Endothelial cell of umbilical vein (primary cell): ENCODE data around the gene SLC44A1. TPM values are rescaled to one million over a fixed set of nuclear protein-coding genes. Genes with fewer than 3 reads are reported as not detected.

Source experiments
- BruUV-seq: library from RNA; stranded (reverse); fragments of 400-500 nt; replicated peaks from 2 replicates; lab custom pipeline; 2021; lab: Mats Ljungman, UMichigan
- CTCF ChIA-PET: fragments of 300-600, 350-600 bp; sonication (Branson Sonifier 250); formaldehyde crosslinking; loops from one replicate; lab custom pipeline; 2021; ENCODE audit warnings: antibody characterized with exemption, inconsistent platforms; lab: Charles Lee
- POLR2A ChIA-PET: fragments of 300-600, 350-600 bp; sonication (Branson Sonifier 250); formaldehyde crosslinking; loops from one replicate; lab custom pipeline; 2021; ENCODE audit warnings: antibody characterized with exemption, inconsistent platforms; lab: Charles Lee
- DNase-seq: peaks from one replicate; pipeline ENCODE4 v3.0.0-alpha.2; 2011; ENCODE audit warnings: low read depth, low spot score
- FAIRE-seq: peaks from 2 replicates; lab custom pipeline; 2011; peaks lifted over from hg19 to GRCh38; lab: Jason Lieb, UNC
- H2AFZ ChIP-seq: 2 replicates; pipeline ENCODE4 v1.6.0; 2012; ENCODE audit warnings: low read depth, low read length, control low read depth, inconsistent platforms
- H3K27ac ChIP-seq: 2 replicates; pipeline ENCODE4 v1.5.1; 2011; ENCODE audit warnings: low read depth, mild to moderate bottlenecking, control low read depth, low read length, moderate library complexity; ENCODE audit not compliant: insufficient read depth
- H3K27me3 ChIP-seq, 2 experiments: 2 replicates each; pipeline versions ENCODE4 v1.6.0 to v1.6.1; 2011; ENCODE audit warnings: low read length in 2 of 2, mixed read lengths in 1 of 2; ENCODE audit not compliant: control insufficient read depth in 2 of 2, insufficient read depth in 2 of 2
- H3K36me3 ChIP-seq, 2 experiments: 2 replicates in 1 of 2; 3 replicates in 1 of 2; pipeline ENCODE4 v1.5.1; 2011; ENCODE audit warnings: low read length in 2 of 2, mild to moderate bottlenecking in 1 of 2, moderate library complexity in 1 of 2; ENCODE audit not compliant: control insufficient read depth in 2 of 2, insufficient read depth in 2 of 2; ENCODE audit errors: extremely low read depth in 1 of 2
- H3K4me1 ChIP-seq: 3 replicates; pipeline ENCODE4 v1.5.1; 2011; ENCODE audit warnings: mild to moderate bottlenecking, low read length; ENCODE audit not compliant: control insufficient read depth, insufficient read depth; ENCODE audit errors: extremely low read depth
- H3K4me2 ChIP-seq: 2 replicates; pipeline ENCODE4 v1.6.1; 2011; ENCODE audit warnings: low read length, control low read depth, mixed read lengths; ENCODE audit not compliant: insufficient read depth
- H3K4me3 ChIP-seq, 3 experiments: fragments of 200-600 bp in 1 of 3; sonication (generic), shearing (Covaris generic) in 1 of 3; replicated peaks in 1 of 3; 2 replicates each; pipeline ENCODE4 v1.5.1; 2011 to 2016; ENCODE audit warnings: control low read depth in 3 of 3, low read length in 3 of 3, mild to moderate bottlenecking in 2 of 3, inconsistent platforms in 1 of 3, low read depth in 1 of 3, moderate library complexity in 1 of 3; ENCODE audit not compliant: insufficient read depth in 1 of 3
- H3K79me2 ChIP-seq: 2 replicates; pipeline ENCODE4 v1.6.0; 2012; ENCODE audit warnings: low read length, inconsistent platforms; ENCODE audit not compliant: control insufficient read depth, insufficient read depth
- H3K9ac ChIP-seq: replicated peaks from 2 replicates; pipeline ENCODE3; 2011; ENCODE audit warnings: low read length, control low read depth; ENCODE audit not compliant: insufficient read depth; ENCODE audit errors: extremely low read depth
- H3K9me1 ChIP-seq: replicated peaks from 3 replicates; pipeline ENCODE4 v1.6.0; 2011; ENCODE audit warnings: mild to moderate bottlenecking, low read length; ENCODE audit not compliant: control insufficient read depth, insufficient read depth; ENCODE audit errors: extremely low read depth
- H3K9me3 ChIP-seq: replicated peaks from 2 replicates; pipeline ENCODE4 v1.5.1; 2012; ENCODE audit warnings: low read length, inconsistent platforms; ENCODE audit not compliant: control insufficient read depth, insufficient read depth
- H4K20me1 ChIP-seq: replicated peaks from 2 replicates; pipeline ENCODE3; 2011; ENCODE audit warnings: mild to moderate bottlenecking, low read length; ENCODE audit not compliant: control insufficient read depth, insufficient read depth; ENCODE audit errors: extremely low read depth
- EZH2 ChIP-seq: IDR thresholded peaks from 2 replicates; pipeline ENCODE4 v1.6.1; 2012; ENCODE audit warnings: borderline replicate concordance, low read depth, mild to moderate bottlenecking, moderate library complexity, low read length, inconsistent platforms; ENCODE audit not compliant: severe bottlenecking
- FOS ChIP-seq: IDR thresholded peaks from 2 replicates; pipeline ENCODE4 v1.6.1; 2011; ENCODE audit warnings: mild to moderate bottlenecking, low read length, moderate library complexity, borderline replicate concordance; ENCODE audit not compliant: insufficient read depth
- GATA2 ChIP-seq: IDR thresholded peaks from 2 replicates; pipeline ENCODE4 v1.7.0; 2011; ENCODE audit warnings: low read depth, mild to moderate bottlenecking, moderate library complexity, mixed read lengths, low read length; ENCODE audit not compliant: insufficient read length, insufficient read depth
- JUN ChIP-seq: IDR thresholded peaks from 2 replicates; pipeline ENCODE4 v1.6.1; 2011; ENCODE audit warnings: borderline replicate concordance, low read depth; ENCODE audit not compliant: insufficient read length, insufficient read depth
- MYC ChIP-seq: IDR thresholded peaks from one replicate; pipeline ENCODE4 v1.6.1; 2011; ENCODE audit warnings: mild to moderate bottlenecking, low read depth, low read length
- POLR2A ChIP-seq: IDR thresholded peaks from 2 replicates; pipeline ENCODE4 v1.6.1; 2012; ENCODE audit warnings: low read depth, mild to moderate bottlenecking, control low read depth, low read length
- POLR2AphosphoS5 ChIP-seq: IDR thresholded peaks from 2 replicates; pipeline ENCODE4 v1.6.1; 2012; ENCODE audit warnings: low read depth, mild to moderate bottlenecking, control low read depth, low read length, moderate library complexity; ENCODE audit not compliant: insufficient read depth
- dilution Hi-C: fragments of 300-500 bp; cut with MboI; formaldehyde crosslinking; loops from one replicate; pipeline ENCODE4 v1.15.0; 2019; ENCODE audit warnings: low sequenced_read_pairs; ENCODE audit not compliant: extremely low pct_ligation_motif_present
- intact Hi-C: fragments of 100-400 bp; cut with micrococcal nuclease; formaldehyde crosslinking; loops from one replicate; pipeline ENCODE4 v1.10.0; 2022
- polyA plus RNA-seq, 4 experiments: library from polyadenylated mRNA; depleted of rRNA in 3 of 4; stranded (reverse) in 3 of 4; unstranded in 1 of 4; fragments of >200 nt; gene quantifications; 2 replicates each; pipeline versions ENCODE4 v1.2.1 to v1.2.3, GENCODE V29; 2011 to 2012; ENCODE audit warnings: missing spikeins in 1 of 4
- total RNA-seq: library from RNA; stranded (reverse); gene quantifications from 2 replicates; pipeline ENCODE4 v1.2.3, GENCODE V29; 2021
- TF ChIP-seq, protein P1 (sequence below), 2 donors: IDR thresholded peaks; 1 replicate in 1 of 2; 2 replicates in 1 of 2; pipeline ENCODE4 v1.5.1; 2011; ENCODE audit warnings: low read length in 2 of 2, mild to moderate bottlenecking in 2 of 2, moderate library complexity in 2 of 2, control low read depth in 1 of 2, inconsistent platforms in 1 of 2, low read depth in 1 of 2; ENCODE audit not compliant: insufficient read depth in 1 of 2; ENCODE audit errors: extremely low read depth in 1 of 2
- TF ChIP-seq, protein P2 (sequence below): IDR thresholded peaks from 2 replicates; pipeline ENCODE4 v1.6.1; 2011; ENCODE audit not compliant: insufficient read depth, insufficient read length

The SLC44A1 gene
- total and polyA plus RNA-seq, 2 donors (not counting 3 experiments of a cell fraction or from before 2014, with no cell fraction given): 16.1 to 37.7 TPM

DNA sequence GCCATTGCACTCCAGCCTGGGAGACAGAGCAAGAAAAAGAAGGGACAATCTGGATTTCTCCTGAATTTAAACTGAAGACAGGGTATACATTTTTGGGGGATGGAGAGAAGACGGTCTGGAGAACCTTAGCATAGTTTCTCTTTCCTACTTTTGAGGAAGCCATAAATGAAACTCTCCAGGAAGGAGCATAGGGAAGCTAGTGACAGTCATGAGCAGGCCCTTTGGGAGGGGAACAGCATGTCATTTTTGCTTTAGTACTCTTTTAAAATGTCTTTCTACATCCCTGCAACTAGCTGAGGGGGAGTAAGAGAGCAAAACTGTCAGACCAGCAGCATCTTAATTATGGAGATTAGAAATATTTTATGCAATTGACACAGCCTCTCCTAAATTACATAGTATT is 8.2 kb upstream of the SLC44A1 start:
- dilution Hi-C loops: no loop called here
- BruUV-seq: no TSS peak

DNA sequence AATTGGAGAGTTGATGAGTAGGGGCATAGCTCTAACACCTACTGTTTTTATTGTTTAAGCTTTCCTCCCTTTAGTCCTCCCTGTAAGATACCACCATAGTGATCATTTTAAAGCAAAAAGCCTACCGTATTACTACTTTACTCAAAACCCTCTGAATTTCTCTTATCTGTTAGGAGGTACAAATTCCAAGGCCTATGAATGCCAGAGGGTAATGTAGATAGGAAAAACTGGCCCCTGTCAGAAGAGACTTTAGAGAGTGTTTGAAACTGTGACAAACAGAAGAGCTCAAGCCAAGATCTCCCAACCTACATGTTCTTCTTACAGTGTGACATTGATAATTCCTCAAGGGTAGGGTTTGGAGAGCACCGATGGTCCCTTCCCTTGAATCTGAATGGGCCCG is 7.2 kb upstream of the SLC44A1 start:
- intact Hi-C loops: no loop called here
- ChIA-PET CTCF (interaction anchor here (0.9 to 1.8 kb wide), 2 partner anchors 11 to 16 kb away, joined by 6 to 7 read pairs; no protein-coding TSS in a partner anchor), POLR2A (no interaction called here)
- no peak overlapping the region for H3K4me3 ChIP-seq
- H2AFZ ChIP-seq: no peak overlapping the region
- peaks cover 3% of the 10 kb centered on the region for H3K4me1 ChIP-seq
- H4K20me1 ChIP-seq: no peaks in the 10 kb centered on the region
- dilution Hi-C loops: no loop called here
- no peak overlapping the region for H3K27ac ChIP-seq
- H3K9me3 ChIP-seq: no peaks in the 10 kb centered on the region
- H3K79me2 ChIP-seq: no peaks in the 10 kb centered on the region
- H3K4me2 ChIP-seq: no peak overlapping the region
- FAIRE-seq (no peak), DNase-seq (no peak)
- H3K27me3 ChIP-seq: no peaks in the 10 kb centered on the region
- no peaks in the 10 kb centered on the region for H3K9me1 ChIP-seq
- no peaks in the 10 kb centered on the region for H3K36me3 ChIP-seq
- no TSS peak for BruUV-seq
- TF ChIP-seq GATA2 (no peak), POLR2A (no peak), FOS (no peak), JUN (no peak), POLR2AphosphoS5 (no peak), MYC (no peak), EZH2 (no peak)
- TF ChIP-seq, protein P1, sequence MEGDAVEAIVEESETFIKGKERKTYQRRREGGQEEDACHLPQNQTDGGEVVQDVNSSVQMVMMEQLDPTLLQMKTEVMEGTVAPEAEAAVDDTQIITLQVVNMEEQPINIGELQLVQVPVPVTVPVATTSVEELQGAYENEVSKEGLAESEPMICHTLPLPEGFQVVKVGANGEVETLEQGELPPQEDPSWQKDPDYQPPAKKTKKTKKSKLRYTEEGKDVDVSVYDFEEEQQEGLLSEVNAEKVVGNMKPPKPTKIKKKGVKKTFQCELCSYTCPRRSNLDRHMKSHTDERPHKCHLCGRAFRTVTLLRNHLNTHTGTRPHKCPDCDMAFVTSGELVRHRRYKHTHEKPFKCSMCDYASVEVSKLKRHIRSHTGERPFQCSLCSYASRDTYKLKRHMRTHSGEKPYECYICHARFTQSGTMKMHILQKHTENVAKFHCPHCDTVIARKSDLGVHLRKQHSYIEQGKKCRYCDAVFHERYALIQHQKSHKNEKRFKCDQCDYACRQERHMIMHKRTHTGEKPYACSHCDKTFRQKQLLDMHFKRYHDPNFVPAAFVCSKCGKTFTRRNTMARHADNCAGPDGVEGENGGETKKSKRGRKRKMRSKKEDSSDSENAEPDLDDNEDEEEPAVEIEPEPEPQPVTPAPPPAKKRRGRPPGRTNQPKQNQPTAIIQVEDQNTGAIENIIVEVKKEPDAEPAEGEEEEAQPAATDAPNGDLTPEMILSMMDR (IDR thresholded peaks at IDR 0.05; ENCODE audit: extremely low read depth in 1 of 2, insufficient read depth in 1 of 2, low read depth in 1 of 2, low read length in 2 of 2): no peak
- TF ChIP-seq, protein P2, sequence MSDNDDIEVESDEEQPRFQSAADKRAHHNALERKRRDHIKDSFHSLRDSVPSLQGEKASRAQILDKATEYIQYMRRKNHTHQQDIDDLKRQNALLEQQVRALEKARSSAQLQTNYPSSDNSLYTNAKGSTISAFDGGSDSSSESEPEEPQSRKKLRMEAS: no peak
- no peak overlapping the region for H3K9ac ChIP-seq

More for the DNA sequence above, 8.2 kb upstream of the SLC44A1 start:
- no peaks in the 10 kb centered on the region for H3K36me3 ChIP-seq
- no peak overlapping the region for H3K4me2 ChIP-seq
- no peaks in the 10 kb centered on the region for H3K27me3 ChIP-seq
- intact Hi-C loops: no loop called here
- ChIA-PET CTCF (interaction anchor here (1.8 kb wide), 1 partner anchor 15 kb away, joined by 7 read pairs; no protein-coding TSS in a partner anchor), POLR2A (no interaction called here)
- H3K79me2 ChIP-seq: no peaks in the 10 kb centered on the region
- TF ChIP-seq, protein P2: no peak
- H3K4me3 ChIP-seq: no peak overlapping the region
- no peak overlapping the region for H2AFZ ChIP-seq
- no peak overlapping the region for H3K9ac ChIP-seq
- no peaks in the 10 kb centered on the region for H3K4me1 ChIP-seq
- no peaks in the 10 kb centered on the region for H3K9me3 ChIP-seq
- no peaks in the 10 kb centered on the region for H3K9me1 ChIP-seq
- DNase-seq (no peak), FAIRE-seq (no peak)
- H3K27ac ChIP-seq: no peak overlapping the region
- H4K20me1 ChIP-seq: no peaks in the 10 kb centered on the region
